Panc1 (cell line): ENCODE results near the gene CLNS1A. TPM values are rescaled to one million over a fixed set of nuclear protein-coding genes. Genes with fewer than 3 reads are reported as not detected.

Source experiments
- ATAC-seq: fragments of 200-7000 bp; cut with Tn5 transposase; 2 replicates; pipeline ENCODE4 v1.9.1; 2020; ENCODE audit warnings: mild to moderate bottlenecking, moderate library complexity
- BruUV-seq: library from RNA; stranded (reverse); fragments of 400-500 nt; replicated peaks from 2 replicates; lab custom pipeline; 2021; lab: Mats Ljungman, UMichigan
- CTCF ChIA-PET: fragments of 300-600 bp; sonication (Branson Sonifier 250); formaldehyde crosslinking; loops from one replicate; lab custom pipeline; 2022; ENCODE audit warnings: antibody characterized with exemption; lab: Charles Lee
- POLR2A ChIA-PET: fragments of 300-600 bp; sonication (Branson Sonifier 250); formaldehyde crosslinking; loops from one replicate; lab custom pipeline; 2022; ENCODE audit warnings: antibody characterized with exemption; lab: Charles Lee
- DNase-seq: peaks from one replicate; pipeline ENCODE4 v3.0.0-alpha.2; 2010; ENCODE audit warnings: low read depth, low spot score
- H3K27ac ChIP-seq: 2 replicates; pipeline ENCODE4 v1.5.1; 2011; ENCODE audit warnings: mild to moderate bottlenecking, low read length, inconsistent platforms
- H3K27me3 ChIP-seq: fragments of 200-500 bp; sonication (Bioruptor generic); 2 replicates; pipeline ENCODE4 v1.6.0; 2014; ENCODE audit warnings: low read length, inconsistent platforms; ENCODE audit not compliant: control insufficient read depth, insufficient read depth
- H3K36me3 ChIP-seq: fragments of 200-500 bp; sonication (Bioruptor generic); 2 replicates; pipeline ENCODE4 v1.5.1; 2014; ENCODE audit warnings: inconsistent platforms, mild to moderate bottlenecking, low read length, moderate library complexity; ENCODE audit not compliant: control insufficient read depth, insufficient read depth
- H3K4me1 ChIP-seq: 2 replicates; pipeline ENCODE4 v1.5.1; 2011; ENCODE audit warnings: inconsistent platforms, mild to moderate bottlenecking, low read length, moderate library complexity; ENCODE audit not compliant: control insufficient read depth, insufficient read depth
- H3K4me3 ChIP-seq, 2 experiments: 2 replicates each; pipeline ENCODE4 v1.5.1; 2011 to 2012; ENCODE audit warnings: low read depth in 2 of 2, low read length in 2 of 2, mild to moderate bottlenecking in 2 of 2, inconsistent platforms in 1 of 2, moderate library complexity in 1 of 2
- H3K9me3 ChIP-seq: fragments of 200-500 bp; sonication (Bioruptor generic); 2 replicates; pipeline ENCODE4 v1.5.1; 2014; ENCODE audit warnings: low read depth, mild to moderate bottlenecking, inconsistent platforms, low read length, moderate library complexity; ENCODE audit not compliant: control insufficient read depth, insufficient read depth
- SIN3A ChIP-seq: IDR thresholded peaks from 2 replicates; pipeline ENCODE4 v1.6.1; 2012; ENCODE audit warnings: low read depth, mild to moderate bottlenecking, low read length, moderate library complexity, borderline replicate concordance; ENCODE audit not compliant: insufficient read depth
- TCF7L2 ChIP-seq: IDR thresholded peaks from 2 replicates; pipeline ENCODE4 v1.6.1; 2011; ENCODE audit warnings: mild to moderate bottlenecking, low read depth, low read length, inconsistent platforms
- in situ Hi-C: cut with HindIII; loops from 2 replicates; pipeline ENCODE4 v1.10.0; 2016; ENCODE audit warnings: low sequenced_read_pairs, low pct_unique_long_range_greater_than_20kb
- intact Hi-C: fragments of 100-400 bp; cut with micrococcal nuclease; formaldehyde crosslinking; loops from one replicate; pipeline ENCODE4 v1.10.0; 2022; ENCODE audit not compliant: unreplicated experiment
- total RNA-seq: library from RNA; stranded (reverse); gene quantifications from one replicate; pipeline ENCODE4 v1.2.1, GENCODE V29; 2021; ENCODE audit not compliant: unreplicated experiment
- TF ChIP-seq, protein P1 (sequence below), 2 experiments: IDR thresholded peaks; 2 replicates each; pipeline ENCODE4 v1.6.1; 2011 to 2012; ENCODE audit warnings: low read depth in 2 of 2, control low read depth in 1 of 2, low read length in 1 of 2, mild to moderate bottlenecking in 1 of 2, moderate library complexity in 1 of 2; ENCODE audit not compliant: insufficient read depth in 1 of 2
- TF ChIP-seq, protein P2 (sequence below): fragments of 450-650 bp; IDR thresholded peaks from 2 replicates; pipeline ENCODE4 v1.5.1; 2017; ENCODE audit warnings: mild to moderate bottlenecking

The CLNS1A gene
- total RNA-seq, 1 experiment from 2014 or later, result 117 TPM

- no peak overlapping the region for H3K4me3 ChIP-seq
- intact Hi-C loops (no loop called here), in situ Hi-C loops (no loop called here)
- DNase-seq, result no peak
- no peak overlapping the region for H3K27ac ChIP-seq
- H3K27me3 ChIP-seq, result no peaks in the 10 kb centered on the region
- TF ChIP-seq TCF7L2, result no peak
- TF ChIP-seq, protein P1, sequence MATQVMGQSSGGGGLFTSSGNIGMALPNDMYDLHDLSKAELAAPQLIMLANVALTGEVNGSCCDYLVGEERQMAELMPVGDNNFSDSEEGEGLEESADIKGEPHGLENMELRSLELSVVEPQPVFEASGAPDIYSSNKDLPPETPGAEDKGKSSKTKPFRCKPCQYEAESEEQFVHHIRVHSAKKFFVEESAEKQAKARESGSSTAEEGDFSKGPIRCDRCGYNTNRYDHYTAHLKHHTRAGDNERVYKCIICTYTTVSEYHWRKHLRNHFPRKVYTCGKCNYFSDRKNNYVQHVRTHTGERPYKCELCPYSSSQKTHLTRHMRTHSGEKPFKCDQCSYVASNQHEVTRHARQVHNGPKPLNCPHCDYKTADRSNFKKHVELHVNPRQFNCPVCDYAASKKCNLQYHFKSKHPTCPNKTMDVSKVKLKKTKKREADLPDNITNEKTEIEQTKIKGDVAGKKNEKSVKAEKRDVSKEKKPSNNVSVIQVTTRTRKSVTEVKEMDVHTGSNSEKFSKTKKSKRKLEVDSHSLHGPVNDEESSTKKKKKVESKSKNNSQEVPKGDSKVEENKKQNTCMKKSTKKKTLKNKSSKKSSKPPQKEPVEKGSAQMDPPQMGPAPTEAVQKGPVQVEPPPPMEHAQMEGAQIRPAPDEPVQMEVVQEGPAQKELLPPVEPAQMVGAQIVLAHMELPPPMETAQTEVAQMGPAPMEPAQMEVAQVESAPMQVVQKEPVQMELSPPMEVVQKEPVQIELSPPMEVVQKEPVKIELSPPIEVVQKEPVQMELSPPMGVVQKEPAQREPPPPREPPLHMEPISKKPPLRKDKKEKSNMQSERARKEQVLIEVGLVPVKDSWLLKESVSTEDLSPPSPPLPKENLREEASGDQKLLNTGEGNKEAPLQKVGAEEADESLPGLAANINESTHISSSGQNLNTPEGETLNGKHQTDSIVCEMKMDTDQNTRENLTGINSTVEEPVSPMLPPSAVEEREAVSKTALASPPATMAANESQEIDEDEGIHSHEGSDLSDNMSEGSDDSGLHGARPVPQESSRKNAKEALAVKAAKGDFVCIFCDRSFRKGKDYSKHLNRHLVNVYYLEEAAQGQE (IDR thresholded peaks at IDR 0.05; ENCODE audit: insufficient read depth in 1 of 2, low read depth in 2 of 2, low read length in 1 of 2), result no peak
- TF ChIP-seq, protein P2, sequence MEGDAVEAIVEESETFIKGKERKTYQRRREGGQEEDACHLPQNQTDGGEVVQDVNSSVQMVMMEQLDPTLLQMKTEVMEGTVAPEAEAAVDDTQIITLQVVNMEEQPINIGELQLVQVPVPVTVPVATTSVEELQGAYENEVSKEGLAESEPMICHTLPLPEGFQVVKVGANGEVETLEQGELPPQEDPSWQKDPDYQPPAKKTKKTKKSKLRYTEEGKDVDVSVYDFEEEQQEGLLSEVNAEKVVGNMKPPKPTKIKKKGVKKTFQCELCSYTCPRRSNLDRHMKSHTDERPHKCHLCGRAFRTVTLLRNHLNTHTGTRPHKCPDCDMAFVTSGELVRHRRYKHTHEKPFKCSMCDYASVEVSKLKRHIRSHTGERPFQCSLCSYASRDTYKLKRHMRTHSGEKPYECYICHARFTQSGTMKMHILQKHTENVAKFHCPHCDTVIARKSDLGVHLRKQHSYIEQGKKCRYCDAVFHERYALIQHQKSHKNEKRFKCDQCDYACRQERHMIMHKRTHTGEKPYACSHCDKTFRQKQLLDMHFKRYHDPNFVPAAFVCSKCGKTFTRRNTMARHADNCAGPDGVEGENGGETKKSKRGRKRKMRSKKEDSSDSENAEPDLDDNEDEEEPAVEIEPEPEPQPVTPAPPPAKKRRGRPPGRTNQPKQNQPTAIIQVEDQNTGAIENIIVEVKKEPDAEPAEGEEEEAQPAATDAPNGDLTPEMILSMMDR, result no peak
- no peak for TF ChIP-seq SIN3A
- CTCF ChIA-PET, result interaction anchor here (0.7 kb wide), 2 partner anchors 11 to 35 kb away, joined by 3 read pairs; no protein-coding TSS in a partner anchor
- TSS peak; percentile 6 for BruUV-seq
- POLR2A ChIA-PET, result interaction anchor here (0.6 kb wide), 1 partner anchor 151 kb away, joined by 7 read pairs; no protein-coding TSS in a partner anchor
- no peaks in the 10 kb centered on the region for H3K4me1 ChIP-seq
- ATAC-seq, result no peak
- H3K36me3 ChIP-seq, result peaks cover 4% of the 10 kb centered on the region; the same call in 1 of the 2 replicates
- no peaks in the 10 kb centered on the region for H3K9me3 ChIP-seq
Observed at GRCh38 chr11:77630157-77630710, 7.4 kb downstream of the CLNS1A start.

DNA sequence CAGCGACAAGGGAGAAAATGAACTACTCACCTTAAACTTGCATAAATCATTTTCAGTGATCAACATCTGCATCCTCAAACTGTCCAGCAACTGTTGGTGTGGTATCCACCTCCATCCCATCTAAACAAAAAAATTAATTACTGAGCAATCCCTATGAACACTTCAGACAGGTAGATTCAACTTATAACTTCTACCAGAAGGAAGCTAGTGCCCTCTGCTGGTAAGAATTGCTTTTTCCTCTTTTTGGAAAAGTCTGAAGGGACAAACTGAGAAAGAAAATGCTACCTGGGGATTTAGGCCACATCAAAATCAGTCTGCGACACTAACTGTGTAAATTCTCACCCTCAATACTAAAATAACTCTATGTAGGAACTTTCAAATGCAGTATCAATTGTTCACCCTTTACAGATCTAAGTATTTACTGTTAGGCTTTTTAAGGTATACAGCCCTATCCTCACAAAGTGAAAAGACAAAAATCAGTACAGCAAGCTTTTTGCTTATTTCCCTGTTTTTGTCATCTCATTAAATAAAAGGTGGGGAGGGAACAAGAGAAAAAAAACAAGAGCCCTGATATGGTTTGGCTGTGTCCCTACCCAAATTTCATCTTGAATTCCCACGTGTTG, 17.9 kb downstream of the CLNS1A start:
- peak; percentile 76 for ATAC-seq
- POLR2A ChIA-PET, result interaction anchor here (0.7 kb wide), 1 partner anchor 15 kb away, joined by 3 read pairs; no protein-coding TSS in a partner anchor
- Histone ChIP-seq H3K27ac (no peak overlapping the region), H3K9me3 (no peaks in the 10 kb centered on the region), H3K36me3 (peaks cover 35% of the 10 kb centered on the region), H3K4me1 (no peaks in the 10 kb centered on the region), H3K27me3 (no peaks in the 10 kb centered on the region), H3K4me3 (no peak overlapping the region)
- TF ChIP-seq, protein P1 (IDR thresholded peaks at IDR 0.05; ENCODE audit: insufficient read depth in 1 of 2, low read depth in 2 of 2, low read length in 1 of 2), result no peak
- TF ChIP-seq, protein P2, result peak; percentile 85; the same call in 1 of the 2 replicates
- DNase-seq, result peak; percentile 64
- CTCF ChIA-PET, result interaction anchor here (0.6 to 1.1 kb wide), 6 partner anchors 9 to 523 kb away, joined by 3 to 4 read pairs (median 3); no protein-coding TSS in a partner anchor
- intact Hi-C loops, result no loop called here
- in situ Hi-C loops, result no loop called here
- no TSS peak for BruUV-seq
